GM19351 (cell line): ENCODE data around the gene FAM3B.
"Not testable (repeated sequence)": the region's sequence is repeated elsewhere in the genome, so short reads cannot be mapped to it uniquely, and the experiment has no call there.

Experiments used
- ATAC-seq: cut with Tn5 transposase; IDR thresholded peaks from one replicate; pipeline ENCODE4 v1.9.1; 2021; ENCODE audit warnings: mild to moderate bottlenecking, moderate library complexity; ENCODE audit not compliant: unreplicated experiment

FAM3B gene

DNA sequence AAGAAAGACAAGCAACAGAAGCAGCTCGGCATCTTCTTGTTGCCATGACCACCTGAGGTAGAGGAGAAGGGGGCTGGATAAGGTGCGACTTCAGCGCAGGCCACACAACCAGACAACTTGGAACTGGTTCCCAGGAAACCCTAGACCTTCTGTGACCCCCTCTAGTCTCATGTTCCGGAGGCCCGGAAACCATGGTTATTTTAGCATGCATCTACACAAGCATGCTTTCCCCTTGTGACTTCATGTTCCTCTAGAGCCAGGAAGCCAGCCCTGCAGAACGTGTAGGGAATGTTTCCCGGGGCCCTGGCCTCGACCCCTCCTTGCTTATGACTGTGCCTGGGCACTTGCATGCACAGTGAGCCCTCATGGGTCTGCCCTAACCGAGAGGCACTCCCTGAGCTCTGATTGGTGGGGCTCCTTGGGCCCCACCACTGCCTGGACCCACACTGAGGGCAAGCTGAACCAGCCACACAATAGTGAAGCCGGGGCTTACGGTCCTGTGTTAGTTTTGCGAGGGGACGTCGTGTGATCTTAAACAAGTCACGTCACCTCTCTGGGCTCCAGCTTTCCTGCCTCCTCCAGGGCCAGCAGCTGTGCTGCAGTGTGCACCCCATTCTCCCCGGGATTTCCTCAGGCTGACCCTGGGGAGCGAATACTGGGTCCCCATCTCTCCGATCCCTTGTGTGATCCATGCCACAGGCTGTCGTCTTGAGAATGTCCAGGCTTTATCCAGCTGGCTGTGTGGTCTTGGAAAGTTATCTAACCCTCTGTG, 33.2 kb downstream of the FAM3B start:
- no peak for ATAC-seq

DNA sequence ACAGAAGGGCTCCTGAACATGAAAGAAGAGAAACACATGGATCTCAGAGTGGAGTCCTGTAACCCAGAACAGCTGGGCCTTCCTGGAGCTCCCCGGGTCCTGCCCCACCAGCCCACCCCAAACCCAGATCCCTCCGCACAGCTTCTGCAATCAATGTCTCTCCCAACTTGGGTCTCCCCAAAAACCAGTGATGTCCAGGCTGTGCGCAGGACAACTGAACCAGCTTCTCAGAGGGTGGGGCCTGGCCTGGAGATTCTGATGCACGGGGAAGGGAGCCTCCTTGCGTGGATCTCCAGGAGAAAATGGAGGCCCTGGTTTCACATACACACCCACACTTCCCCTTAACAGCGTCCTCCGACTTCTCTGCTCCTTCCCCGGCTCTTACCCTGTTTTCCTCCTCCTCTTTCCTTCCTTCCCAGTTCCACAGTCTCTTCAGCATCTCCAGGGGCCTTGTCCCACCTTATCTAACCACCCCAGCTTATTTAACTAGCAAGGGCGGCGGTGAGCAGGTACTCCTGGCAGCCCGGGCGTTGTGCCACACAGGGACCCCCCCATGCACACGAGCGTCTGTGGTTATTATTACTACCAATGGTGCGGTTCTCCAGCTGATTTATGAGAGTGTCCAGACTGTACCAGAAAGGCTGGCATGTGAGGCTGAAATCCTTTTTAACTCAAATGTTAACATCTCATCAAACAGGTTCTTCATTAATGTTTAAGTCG, 34.0 kb downstream of the FAM3B start:
- no peak for ATAC-seq

DNA sequence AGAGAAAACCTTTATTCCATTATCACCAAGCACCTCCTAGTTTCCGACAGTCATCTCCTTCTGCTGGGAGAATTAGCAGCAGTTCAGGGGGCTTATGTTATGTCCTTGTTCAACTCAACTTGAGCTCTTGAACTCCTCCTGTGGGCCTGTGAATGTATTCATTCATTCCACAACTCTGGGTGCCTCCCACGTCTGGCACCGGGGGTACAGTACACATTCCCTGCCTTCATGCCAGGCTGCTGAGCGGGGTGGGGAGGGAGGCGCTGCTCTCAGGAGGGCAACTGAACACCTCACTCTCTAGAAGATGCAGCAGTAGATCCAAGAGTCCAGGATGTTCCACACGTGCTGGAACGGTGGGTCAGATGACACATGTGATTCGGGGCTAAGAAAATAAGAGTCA, 40.9 kb downstream of the FAM3B start:
- no peak for ATAC-seq

GRCh38 chr21:41358193-41359166, 41.9 kb downstream of the FAM3B start:
- ATAC-seq = no peak

DNA sequence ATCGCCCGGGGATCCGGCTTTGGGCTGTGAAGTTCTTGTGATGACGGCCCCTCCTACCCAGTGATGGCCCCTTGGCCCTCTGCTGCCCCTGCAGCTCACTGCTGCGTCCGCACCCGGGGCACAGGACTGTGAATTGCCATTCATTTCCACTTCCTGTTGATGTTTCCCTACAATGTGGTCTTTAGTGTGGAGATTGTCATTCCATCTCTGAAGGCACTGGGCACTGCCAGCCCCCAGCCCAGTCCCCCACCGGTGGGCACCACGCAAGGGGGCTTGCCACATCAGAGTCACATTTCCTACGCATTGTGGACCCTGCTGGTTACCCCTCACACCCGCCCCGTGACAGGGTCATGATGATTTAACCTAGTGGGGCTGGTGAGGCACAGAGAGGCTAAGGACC, 42.7 kb downstream of the FAM3B start:
- no peak for ATAC-seq

DNA sequence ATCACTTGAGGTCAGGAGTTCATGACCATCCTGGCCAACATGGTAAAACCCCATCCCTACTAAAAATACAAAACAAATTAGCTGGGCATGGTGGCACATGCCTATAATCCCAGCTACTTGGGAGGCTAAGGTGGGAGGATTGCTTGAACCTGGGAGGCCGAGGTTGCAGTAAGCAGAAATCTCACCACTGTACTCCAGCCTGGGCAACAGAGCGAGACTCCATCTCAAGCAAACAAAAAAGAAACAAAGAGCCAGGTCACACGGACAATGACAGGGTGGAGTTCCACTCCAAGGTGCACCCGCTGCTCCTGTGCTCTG, 43.1 kb downstream of the FAM3B start:
- not testable (repeated sequence) for ATAC-seq

DNA sequence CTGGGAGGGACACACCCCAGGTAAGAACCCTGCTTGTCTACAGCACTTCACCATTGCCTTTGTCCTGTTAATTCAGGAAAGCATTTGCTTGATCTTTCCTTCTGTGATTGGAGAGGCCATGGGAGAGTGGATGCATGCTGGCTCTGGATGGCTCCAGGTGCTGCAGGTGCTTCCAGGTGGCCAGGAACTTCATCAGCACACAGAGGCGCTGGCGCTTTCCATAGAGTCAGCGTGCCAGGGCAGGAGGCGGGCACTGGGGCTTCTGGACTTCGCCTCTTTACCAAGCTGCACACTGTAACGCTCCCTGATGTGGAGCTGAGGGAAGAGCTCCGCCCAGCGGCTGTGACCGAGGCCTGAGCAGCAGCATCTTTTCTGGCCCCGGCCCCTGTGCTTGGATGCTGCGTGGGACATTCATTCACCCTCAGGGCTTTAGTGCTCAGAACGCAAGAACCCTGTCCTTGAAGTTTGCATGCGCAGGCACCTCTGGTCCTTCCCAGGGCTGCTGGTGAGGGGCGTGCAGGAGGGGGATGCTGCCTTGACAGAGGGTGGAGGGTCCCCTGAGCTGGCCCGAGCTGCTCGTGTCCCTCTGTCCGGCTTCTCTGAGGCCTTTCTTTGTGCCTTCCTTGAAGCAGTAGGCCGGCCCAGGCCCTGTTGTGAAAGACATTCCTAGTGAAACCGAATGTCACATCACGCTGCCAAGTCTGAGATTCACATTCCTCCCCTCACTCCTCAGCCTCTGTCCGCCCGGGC, 43.6 kb downstream of the FAM3B start:
- ATAC-seq = no peak

DNA sequence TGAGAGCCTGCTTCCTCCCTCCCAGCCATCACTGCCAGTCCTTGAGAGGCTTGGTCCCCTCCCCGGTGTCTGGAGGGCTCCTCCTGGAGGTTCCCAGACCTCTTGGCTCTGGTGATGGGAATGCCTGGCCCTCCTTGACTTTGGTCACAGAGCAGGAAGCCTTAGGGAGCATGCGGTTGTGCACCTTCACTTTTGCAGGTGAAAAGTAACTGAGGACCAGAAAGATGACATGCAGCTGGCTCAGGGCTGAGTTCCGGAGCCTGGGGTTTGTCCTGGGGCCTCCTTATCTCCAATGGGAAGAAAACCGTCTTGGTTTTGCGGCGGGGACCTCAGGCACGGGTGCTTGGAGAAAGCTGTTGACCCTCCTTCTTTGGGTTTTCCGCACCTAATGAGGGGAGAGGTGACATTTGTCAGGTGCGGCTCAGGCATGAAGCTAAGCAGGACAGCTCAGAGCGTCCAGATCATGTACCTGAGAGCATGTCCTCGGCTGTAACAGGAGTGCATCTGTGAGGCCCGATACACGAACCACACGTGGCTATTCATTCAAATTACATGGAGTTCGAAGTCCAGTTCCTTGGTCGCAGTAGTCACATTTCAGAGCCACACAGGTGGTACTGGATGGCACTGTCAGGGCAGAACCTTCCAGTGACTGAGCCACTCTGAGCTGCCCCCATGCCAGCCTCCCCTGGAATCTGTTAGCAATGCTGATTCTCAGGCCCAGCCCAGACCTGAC, 44.6 kb downstream of the FAM3B start:
- peak; percentile 2 for ATAC-seq

DNA sequence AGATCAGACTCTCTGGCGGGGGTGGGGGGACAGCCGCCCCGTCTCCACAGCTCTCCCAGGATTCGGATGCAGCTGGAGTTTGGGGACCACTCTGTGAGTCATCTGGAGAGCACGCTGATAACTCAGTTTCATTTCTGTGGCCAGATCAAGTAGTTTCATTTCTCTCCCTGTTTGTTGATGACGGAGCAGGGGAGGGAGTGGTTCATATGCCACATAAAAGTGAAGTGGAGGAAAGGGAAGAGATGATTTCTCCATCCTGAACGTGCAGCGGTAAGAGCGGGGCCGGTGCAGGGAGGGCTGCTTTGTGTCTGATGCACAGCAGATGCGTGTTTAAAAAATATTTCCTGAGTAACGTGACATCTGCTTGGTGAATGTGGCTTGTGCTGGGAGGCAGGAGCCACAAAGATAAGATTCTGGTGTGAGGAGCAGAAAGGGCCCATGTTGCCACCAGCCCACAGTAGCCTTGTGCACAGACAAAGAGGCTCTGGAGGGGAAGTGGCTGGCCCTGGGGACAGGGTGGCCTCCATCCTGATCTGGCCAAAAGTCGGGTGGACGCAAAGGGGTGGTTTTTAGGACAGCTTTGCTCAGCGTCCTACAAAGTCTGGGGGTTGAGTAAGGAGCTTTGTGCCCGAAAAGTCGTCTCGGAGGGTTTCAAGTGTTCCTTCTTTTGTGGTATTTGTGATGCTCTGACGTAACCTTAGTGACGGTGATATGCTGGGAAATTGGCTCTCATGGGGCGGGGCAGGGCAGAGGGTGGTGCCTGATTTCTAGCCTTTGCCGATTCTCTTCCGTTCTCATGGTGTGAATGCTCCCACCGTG, 45.4 kb downstream of the FAM3B start, which contains the start of gene MX2:
TSS of gene MX2 (plus strand) at position 242 of the 819 bp plus-strand sequence. CDS start 14,880 bp downstream, outside the sequence.
- peak; percentile 73 for ATAC-seq

GRCh38 chr21:41362605-41363369, 46.2 kb downstream of the FAM3B start:
- ATAC-seq = no peak

DNA sequence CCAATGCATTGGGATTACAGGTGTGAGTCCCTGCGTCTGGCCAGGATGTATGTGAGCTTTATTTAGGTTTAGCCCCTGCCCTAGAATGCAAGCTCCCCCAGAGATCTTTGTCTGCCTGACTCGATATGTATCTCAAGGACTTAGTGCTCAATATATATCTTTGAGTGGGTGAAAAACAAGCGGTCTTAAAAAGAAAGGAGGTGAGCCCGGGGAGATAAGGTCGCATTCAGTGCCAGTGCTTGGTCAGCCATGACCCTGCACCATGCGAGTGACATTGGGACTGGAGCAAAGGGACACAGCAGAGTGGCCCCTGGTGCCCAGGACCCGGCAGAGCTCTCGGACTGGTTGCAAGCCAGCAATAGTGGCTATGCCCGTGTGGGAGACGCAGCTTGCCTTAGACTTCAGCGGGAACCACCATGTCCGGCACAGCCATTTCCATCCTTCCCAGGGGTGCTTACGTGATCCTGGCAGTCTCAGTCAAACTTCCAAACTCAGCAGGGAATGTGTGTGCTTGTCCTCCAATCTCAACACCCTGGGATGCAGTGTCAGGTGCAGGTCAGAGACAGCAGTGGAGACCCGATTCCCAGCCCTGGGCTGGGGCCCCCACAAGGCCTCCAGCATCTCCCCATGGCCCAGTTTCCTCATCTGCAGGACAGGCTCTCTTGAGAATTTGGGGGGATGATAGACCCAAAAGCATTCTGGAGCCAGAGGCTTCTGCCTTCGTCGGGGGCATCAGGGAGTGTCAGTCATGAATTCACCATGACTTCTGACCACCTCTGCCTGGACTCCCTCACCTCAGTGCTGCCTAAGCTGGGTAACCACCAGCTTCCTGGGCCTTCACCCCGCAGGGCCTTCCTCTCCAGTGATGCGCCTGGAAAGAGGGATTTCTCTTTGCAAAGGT, 47.0 kb downstream of the FAM3B start:
- ATAC-seq = no peak

GRCh38 chr21:41364308-41364707, 47.7 kb downstream of the FAM3B start:
- no peak for ATAC-seq

GRCh38 chr21:41365377-41366107, 48.9 kb downstream of the FAM3B start:
- ATAC-seq = no peak

DNA sequence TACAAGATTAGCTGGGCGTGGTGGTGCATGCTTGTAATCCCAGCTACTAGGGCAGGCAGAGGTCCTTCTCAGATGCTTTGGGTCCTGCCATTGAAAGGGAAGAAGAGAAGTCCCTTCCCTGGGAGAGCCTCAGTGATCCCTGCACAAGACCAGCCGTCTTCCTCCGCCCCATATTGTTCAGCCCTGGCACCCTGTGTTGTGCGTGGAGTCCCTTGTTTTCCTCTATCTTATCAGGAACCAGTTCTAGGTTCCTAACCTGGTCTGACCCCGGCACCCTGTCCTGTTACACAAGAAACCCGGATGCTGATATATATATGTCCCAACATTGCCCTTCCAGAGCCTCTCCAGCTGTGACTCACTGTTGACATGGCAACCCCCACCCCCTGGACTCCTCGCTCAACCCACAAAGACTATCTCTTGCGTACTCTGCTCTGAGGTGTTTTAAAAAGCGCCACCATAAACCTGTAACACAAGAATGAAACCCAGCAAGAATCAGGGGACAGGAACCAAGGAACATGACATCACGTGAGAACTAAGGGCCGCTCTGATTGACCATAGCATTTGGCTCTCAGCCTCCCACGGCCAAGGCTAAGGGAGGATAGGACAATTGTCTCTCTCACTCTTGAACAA, 50.0 kb downstream of the FAM3B start:
- no peak for ATAC-seq

GRCh38 chr21:41367301-41367944, 50.8 kb downstream of the FAM3B start:
- ATAC-seq = peak; percentile 15
